ENCODE measurements around the gene MYCL. TPM values are rescaled to one million over a fixed set of nuclear protein-coding genes. Genes with fewer than 3 reads are reported as not detected.

Gene MYCL
- total and polyA plus RNA-seq, 2 of the 8 experiments (the other 6 are each of a cell fraction or from before 2014, with no cell fraction given), result 20.3 to 28.8 TPM

GRCh38 chr1:39885516-39885915 is 16.2 kb downstream of the MYCL start (continued):
- no peak for TF ChIP-seq SRF (IDR thresholded peaks at IDR 0.05; ENCODE audit: low read depth, low read length)
- no peak for TF ChIP-seq JUND (IDR thresholded peaks at IDR 0.05; ENCODE audit: low read length)
- no peak for TF ChIP-seq GABPA (IDR thresholded peaks at IDR 0.05; ENCODE audit: borderline replicate concordance, insufficient read depth, low read length)
- no peak for TF ChIP-seq TEAD4 (IDR thresholded peaks at IDR 0.05; ENCODE audit: low read depth, low read length)

Data from H1 (cell line).